Fibroblast of lung (primary cell): ENCODE data around the gene PHRF1. TPM values are rescaled to one million over a fixed set of nuclear protein-coding genes. Genes with fewer than 3 reads are reported as not detected.

Experiments
- DNase-seq, 2 donors: peaks; one replicate each; pipeline versions ENCODE4 v3.0.0 to v3.0.0-alpha.2; 2010; ENCODE audit warnings: low read depth in 2 of 2
- H2AFZ ChIP-seq: 2 replicates; pipeline ENCODE4 v1.5.1; 2012; ENCODE audit warnings: low read length, control low read depth, inconsistent platforms
- H3K27ac ChIP-seq: 2 replicates; pipeline ENCODE4 v1.5.1; 2011; ENCODE audit warnings: low read length, control low read depth; ENCODE audit not compliant: insufficient read depth
- H3K27me3 ChIP-seq: 2 replicates; pipeline ENCODE4 v1.5.1; 2011; ENCODE audit warnings: mild to moderate bottlenecking, low read length; ENCODE audit not compliant: control insufficient read depth, insufficient read depth
- H3K36me3 ChIP-seq: 2 replicates; pipeline ENCODE4 v1.5.1; 2011; ENCODE audit warnings: low read length; ENCODE audit not compliant: control insufficient read depth, insufficient read depth
- H3K4me1 ChIP-seq: 2 replicates; pipeline ENCODE4 v1.5.1; 2011; ENCODE audit warnings: low read length; ENCODE audit not compliant: control insufficient read depth, insufficient read depth; ENCODE audit errors: extremely low read depth
- H3K4me2 ChIP-seq: 2 replicates; pipeline ENCODE4 v1.5.1; 2011; ENCODE audit warnings: low read length, control low read depth; ENCODE audit not compliant: insufficient read depth; ENCODE audit errors: extremely low read depth
- H3K4me3 ChIP-seq, 4 experiments: fragments of 200-600 bp in 1 of 4; sonication (generic) in 1 of 4; replicated peaks in 1 of 4; 2 replicates each; pipeline ENCODE4 v1.5.1; 2011 to 2016; ENCODE audit warnings: low read length in 4 of 4, low read depth in 3 of 4, mild to moderate bottlenecking in 3 of 4, control low read depth in 2 of 4, inconsistent platforms in 1 of 4, mixed read lengths in 1 of 4; ENCODE audit not compliant: insufficient read depth in 1 of 4; ENCODE audit errors: control extremely low read depth in 1 of 4
- H3K79me2 ChIP-seq: 2 replicates; pipeline ENCODE4 v1.5.1; 2012; ENCODE audit warnings: mild to moderate bottlenecking, low read length, inconsistent platforms; ENCODE audit not compliant: control insufficient read depth, insufficient read depth
- H3K9ac ChIP-seq: 2 replicates; pipeline ENCODE4 v1.5.1; 2011; ENCODE audit warnings: mild to moderate bottlenecking, low read length, control low read depth; ENCODE audit not compliant: insufficient read depth
- H3K9me3 ChIP-seq: 2 replicates; pipeline ENCODE4 v1.5.1; 2012; ENCODE audit warnings: low read depth, low read length; ENCODE audit not compliant: control insufficient read depth, insufficient read depth
- H4K20me1 ChIP-seq: 2 replicates; pipeline ENCODE4 v1.5.1; 2011; ENCODE audit warnings: low read length; ENCODE audit not compliant: control insufficient read depth, insufficient read depth; ENCODE audit errors: extremely low read depth
- EZH2 ChIP-seq: IDR thresholded peaks from 2 replicates; pipeline ENCODE4 v1.5.1; 2012; ENCODE audit warnings: low read length, control low read depth, mild to moderate bottlenecking; ENCODE audit errors: missing control alignments
- polyA plus RNA-seq, 2 donors: library from polyadenylated mRNA; depleted of rRNA in 1 of 2; stranded (reverse) in 1 of 2; unstranded in 1 of 2; fragments of >200 nt; gene quantifications; 2 replicates each; pipeline ENCODE4 v1.2.1, GENCODE V29; 2011 to 2012; ENCODE audit warnings: missing spikeins in 1 of 2
- total RNA-seq: library from RNA; depleted of rRNA; stranded (reverse); fragments of >200 nt; gene quantifications from 2 replicates; pipeline ENCODE4 v1.2.1, GENCODE V29; 2014
- TF ChIP-seq, protein P1 (sequence below), 2 donors: IDR thresholded peaks in 1 of 2; conservative IDR thresholded peaks in 1 of 2; 1 replicate in 1 of 2; 2 replicates in 1 of 2; pipeline ENCODE4 v1.5.1; 2011 to 2012; ENCODE audit warnings: low read length in 2 of 2, control low read depth in 1 of 2, inconsistent platforms in 1 of 2, low read depth in 1 of 2, mild to moderate bottlenecking in 1 of 2

Gene PHRF1
- total and polyA plus RNA-seq, 2 donors (not counting 1 experiment from before 2014, with no cell fraction given) = 5.9 to 16.8 TPM

DNA sequence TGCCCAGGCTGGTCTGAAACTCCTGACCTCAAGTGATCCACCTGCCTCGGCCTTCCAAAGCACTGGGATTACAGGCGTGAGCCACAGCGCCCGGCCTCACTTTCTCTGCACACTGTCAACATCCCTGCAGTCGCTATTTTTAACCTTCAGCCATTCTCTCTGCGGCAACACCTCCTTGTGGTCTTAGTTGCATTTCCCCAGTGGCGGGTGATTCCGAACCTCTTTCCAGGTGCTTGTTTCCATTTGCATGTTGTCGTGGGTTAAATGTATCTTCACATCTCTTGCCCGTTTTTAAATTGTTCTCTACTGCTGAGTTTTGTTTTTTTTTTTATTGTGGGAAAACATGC lies 52.9 kb downstream of the PHRF1 start:
- Histone ChIP-seq H3K79me2 (no peaks in the 10 kb centered on the region), H3K4me2 (no peak overlapping the region), H3K9ac (no peak overlapping the region), H3K36me3 (no peaks in the 10 kb centered on the region), H2AFZ (no peak overlapping the region), H3K27me3 (no peaks in the 10 kb centered on the region), H3K27ac (no peak overlapping the region), H3K4me3 (no peak overlapping the region), H3K9me3 (no peaks in the 10 kb centered on the region), H4K20me1 (no peaks in the 10 kb centered on the region), H3K4me1 (peaks cover 2% of the 10 kb centered on the region)
- peak in 1 of 2 donors; percentile 43 for DNase-seq
- TF ChIP-seq, protein P1, sequence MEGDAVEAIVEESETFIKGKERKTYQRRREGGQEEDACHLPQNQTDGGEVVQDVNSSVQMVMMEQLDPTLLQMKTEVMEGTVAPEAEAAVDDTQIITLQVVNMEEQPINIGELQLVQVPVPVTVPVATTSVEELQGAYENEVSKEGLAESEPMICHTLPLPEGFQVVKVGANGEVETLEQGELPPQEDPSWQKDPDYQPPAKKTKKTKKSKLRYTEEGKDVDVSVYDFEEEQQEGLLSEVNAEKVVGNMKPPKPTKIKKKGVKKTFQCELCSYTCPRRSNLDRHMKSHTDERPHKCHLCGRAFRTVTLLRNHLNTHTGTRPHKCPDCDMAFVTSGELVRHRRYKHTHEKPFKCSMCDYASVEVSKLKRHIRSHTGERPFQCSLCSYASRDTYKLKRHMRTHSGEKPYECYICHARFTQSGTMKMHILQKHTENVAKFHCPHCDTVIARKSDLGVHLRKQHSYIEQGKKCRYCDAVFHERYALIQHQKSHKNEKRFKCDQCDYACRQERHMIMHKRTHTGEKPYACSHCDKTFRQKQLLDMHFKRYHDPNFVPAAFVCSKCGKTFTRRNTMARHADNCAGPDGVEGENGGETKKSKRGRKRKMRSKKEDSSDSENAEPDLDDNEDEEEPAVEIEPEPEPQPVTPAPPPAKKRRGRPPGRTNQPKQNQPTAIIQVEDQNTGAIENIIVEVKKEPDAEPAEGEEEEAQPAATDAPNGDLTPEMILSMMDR (conservative IDR thresholded peaks at IDR 0.05 in 1 of 2, IDR thresholded peaks at IDR 0.05 in 1 of 2; ENCODE audit: low read depth in 1 of 2, low read length in 2 of 2) = no peak
- no peak for TF ChIP-seq EZH2

- no peak for DNase-seq
- Histone ChIP-seq H3K79me2 (no peaks in the 10 kb centered on the region), H3K9me3 (no peaks in the 10 kb centered on the region), H3K27me3 (no peaks in the 10 kb centered on the region), H3K4me1 (peaks cover 2% of the 10 kb centered on the region), H2AFZ (no peak overlapping the region), H3K4me2 (no peak overlapping the region), H3K36me3 (no peaks in the 10 kb centered on the region), H4K20me1 (no peaks in the 10 kb centered on the region), H3K27ac (no peak overlapping the region), H3K4me3 (no peak overlapping the region), H3K9ac (no peak overlapping the region)
- TF ChIP-seq, protein P1 (conservative IDR thresholded peaks at IDR 0.05 in 1 of 2, IDR thresholded peaks at IDR 0.05 in 1 of 2; ENCODE audit: low read depth in 1 of 2, low read length in 2 of 2) = no peak
- TF ChIP-seq EZH2 = no peak
Observed at GRCh38 chr11:630871-631270, 54.6 kb downstream of the PHRF1 start.

DNA sequence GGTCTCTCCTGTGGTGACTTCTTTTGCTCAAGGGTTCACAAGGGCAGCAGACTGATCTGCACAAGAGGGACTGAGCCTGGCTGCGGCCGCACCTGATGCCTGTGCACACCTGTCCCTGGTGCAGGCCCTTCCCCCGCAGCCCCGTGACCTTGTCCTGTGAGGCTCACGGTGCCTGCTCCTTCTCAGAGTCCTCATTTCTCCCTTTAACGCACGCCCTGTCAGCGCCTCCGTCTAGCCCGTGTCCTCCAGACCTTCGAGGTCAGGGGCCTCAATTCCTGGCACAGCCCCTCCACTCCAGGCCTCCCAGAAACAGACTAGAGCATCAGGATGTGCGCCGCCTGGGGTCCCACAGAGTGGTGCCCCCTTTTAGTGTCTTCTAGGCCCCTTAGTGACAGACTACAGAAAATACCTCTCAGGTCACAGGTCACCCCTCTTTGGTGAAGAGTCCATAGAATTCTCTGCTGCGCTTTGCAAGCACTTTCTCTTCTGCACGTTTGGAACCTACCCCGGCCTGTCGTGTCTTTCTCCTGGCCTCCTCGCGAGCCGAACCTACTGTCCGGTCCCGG lies 59.8 kb downstream of the PHRF1 start:
- Histone ChIP-seq H3K4me1 (no peaks in the 10 kb centered on the region), H3K79me2 (no peaks in the 10 kb centered on the region), H3K4me3 (no peak overlapping the region), H3K27ac (no peak overlapping the region), H4K20me1 (no peaks in the 10 kb centered on the region), H3K27me3 (peaks cover 5% of the 10 kb centered on the region), H3K36me3 (peaks cover 1% of the 10 kb centered on the region), H3K9me3 (no peaks in the 10 kb centered on the region), H2AFZ (no peak overlapping the region), H3K9ac (no peak overlapping the region), H3K4me2 (no peak overlapping the region)
- no peak for DNase-seq
- no peak for TF ChIP-seq EZH2
- TF ChIP-seq, protein P1 (conservative IDR thresholded peaks at IDR 0.05 in 1 of 2, IDR thresholded peaks at IDR 0.05 in 1 of 2; ENCODE audit: low read depth in 1 of 2, low read length in 2 of 2) = no peak
